PFSK-1 (cell line): ENCODE data around the gene DCAKD.

Experiments
- FOXP2 ChIP-seq: optimal IDR thresholded peaks from 2 replicates; pipeline ENCODE3; 2011; ENCODE audit warnings: borderline replicate concordance, control low read depth, inconsistent platforms; ENCODE audit not compliant: insufficient read depth; ENCODE audit errors: extremely low read length, extremely low read depth
- POLR2AphosphoS5 ChIP-seq: IDR thresholded peaks from 2 replicates; pipeline ENCODE4 v1.6.1; 2012; ENCODE audit warnings: low read depth, mild to moderate bottlenecking, control low read depth, low read length, moderate library complexity
- SIN3A ChIP-seq: IDR thresholded peaks from 2 replicates; pipeline ENCODE4 v1.6.1; 2012; ENCODE audit warnings: mild to moderate bottlenecking, low read length, moderate library complexity, borderline replicate concordance; ENCODE audit not compliant: insufficient read depth
- TAF1 ChIP-seq: IDR thresholded peaks from 2 replicates; pipeline ENCODE4 v1.6.1; 2012; ENCODE audit warnings: low read length, control low read depth, borderline replicate concordance; ENCODE audit not compliant: insufficient read depth
- TF ChIP-seq, protein P1 (sequence below), 2 experiments: IDR thresholded peaks; 2 replicates each; pipeline versions ENCODE4 v1.6.1 to v1.8.0; 2011 to 2012; ENCODE audit warnings: low read depth in 2 of 2, low read length in 2 of 2, control low read depth in 1 of 2, inconsistent platforms in 1 of 2, mild to moderate bottlenecking in 1 of 2, moderate library complexity in 1 of 2; ENCODE audit not compliant: insufficient read depth in 1 of 2

The DCAKD gene

DNA sequence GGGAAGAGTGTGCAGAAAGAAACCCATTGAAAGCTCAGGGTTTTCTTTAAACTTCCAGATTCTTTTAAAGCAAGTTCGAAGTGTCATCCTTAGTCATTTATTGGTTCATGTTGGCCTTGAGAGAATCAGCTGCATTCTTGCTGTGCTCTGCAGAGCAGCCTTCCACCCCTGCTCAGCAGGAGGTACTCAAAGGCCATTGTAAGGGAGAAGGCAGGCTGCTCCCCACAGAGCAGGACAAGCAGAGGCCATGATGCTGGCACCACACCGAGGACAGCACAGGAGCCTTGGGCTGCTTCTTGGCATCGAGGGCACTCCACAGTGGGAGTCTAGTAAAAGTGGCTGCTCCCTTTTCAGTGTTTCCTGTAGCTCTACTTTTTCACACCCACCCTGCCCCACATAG is 39.3 kb upstream of the DCAKD start:
- TF ChIP-seq FOXP2: no peak
- no peak for TF ChIP-seq SIN3A
- TF ChIP-seq, protein P1, sequence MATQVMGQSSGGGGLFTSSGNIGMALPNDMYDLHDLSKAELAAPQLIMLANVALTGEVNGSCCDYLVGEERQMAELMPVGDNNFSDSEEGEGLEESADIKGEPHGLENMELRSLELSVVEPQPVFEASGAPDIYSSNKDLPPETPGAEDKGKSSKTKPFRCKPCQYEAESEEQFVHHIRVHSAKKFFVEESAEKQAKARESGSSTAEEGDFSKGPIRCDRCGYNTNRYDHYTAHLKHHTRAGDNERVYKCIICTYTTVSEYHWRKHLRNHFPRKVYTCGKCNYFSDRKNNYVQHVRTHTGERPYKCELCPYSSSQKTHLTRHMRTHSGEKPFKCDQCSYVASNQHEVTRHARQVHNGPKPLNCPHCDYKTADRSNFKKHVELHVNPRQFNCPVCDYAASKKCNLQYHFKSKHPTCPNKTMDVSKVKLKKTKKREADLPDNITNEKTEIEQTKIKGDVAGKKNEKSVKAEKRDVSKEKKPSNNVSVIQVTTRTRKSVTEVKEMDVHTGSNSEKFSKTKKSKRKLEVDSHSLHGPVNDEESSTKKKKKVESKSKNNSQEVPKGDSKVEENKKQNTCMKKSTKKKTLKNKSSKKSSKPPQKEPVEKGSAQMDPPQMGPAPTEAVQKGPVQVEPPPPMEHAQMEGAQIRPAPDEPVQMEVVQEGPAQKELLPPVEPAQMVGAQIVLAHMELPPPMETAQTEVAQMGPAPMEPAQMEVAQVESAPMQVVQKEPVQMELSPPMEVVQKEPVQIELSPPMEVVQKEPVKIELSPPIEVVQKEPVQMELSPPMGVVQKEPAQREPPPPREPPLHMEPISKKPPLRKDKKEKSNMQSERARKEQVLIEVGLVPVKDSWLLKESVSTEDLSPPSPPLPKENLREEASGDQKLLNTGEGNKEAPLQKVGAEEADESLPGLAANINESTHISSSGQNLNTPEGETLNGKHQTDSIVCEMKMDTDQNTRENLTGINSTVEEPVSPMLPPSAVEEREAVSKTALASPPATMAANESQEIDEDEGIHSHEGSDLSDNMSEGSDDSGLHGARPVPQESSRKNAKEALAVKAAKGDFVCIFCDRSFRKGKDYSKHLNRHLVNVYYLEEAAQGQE (IDR thresholded peaks at IDR 0.05; ENCODE audit: insufficient read depth in 1 of 2, low read depth in 2 of 2, low read length in 2 of 2): no peak
- no peak for TF ChIP-seq TAF1
- no peak for TF ChIP-seq POLR2AphosphoS5

DNA sequence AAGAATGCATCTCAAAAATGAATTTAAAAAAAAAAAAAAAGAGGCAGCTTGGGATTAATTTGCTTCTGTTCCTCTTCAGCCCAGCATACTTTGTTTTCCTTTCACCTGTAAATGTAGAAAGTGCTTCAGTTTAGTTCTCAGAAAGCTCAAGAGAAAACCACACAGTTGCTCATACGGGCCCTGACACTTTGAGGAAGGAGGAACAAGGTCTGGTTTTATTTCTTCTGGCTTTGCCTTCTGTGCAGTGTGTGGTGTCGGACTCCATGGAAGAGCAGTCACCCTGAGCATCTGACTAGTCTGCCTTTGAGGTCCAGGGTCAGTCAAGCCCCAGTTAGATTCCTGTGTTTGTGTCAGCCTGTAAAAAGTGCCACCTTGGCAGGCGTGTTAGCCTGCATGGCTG is 37.3 kb upstream of the DCAKD start:
- TF ChIP-seq FOXP2 (no peak), SIN3A (no peak), TAF1 (no peak), POLR2AphosphoS5 (no peak)
- TF ChIP-seq, protein P1 (IDR thresholded peaks at IDR 0.05; ENCODE audit: insufficient read depth in 1 of 2, low read depth in 2 of 2, low read length in 2 of 2): no peak

DNA sequence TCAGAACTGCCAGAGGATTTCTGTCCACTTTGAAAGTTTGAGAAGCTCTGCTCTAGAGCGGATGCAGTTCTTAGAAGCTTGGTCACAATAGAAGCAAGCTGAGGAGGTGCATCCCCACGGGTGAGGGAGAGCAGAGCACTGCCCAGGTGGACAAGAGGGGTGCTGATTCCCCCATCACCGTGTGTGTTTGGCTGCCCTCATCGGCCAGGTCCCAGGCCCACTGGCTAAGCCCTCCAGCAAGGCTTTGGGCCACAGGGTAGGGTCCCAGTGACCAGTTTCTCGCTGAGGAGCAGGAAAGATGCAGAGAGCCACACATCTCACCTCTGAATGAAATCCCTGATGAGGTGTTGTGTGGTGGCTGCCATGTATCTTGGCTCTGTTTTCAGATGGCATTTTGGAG is 36.5 kb upstream of the DCAKD start:
- TF ChIP-seq FOXP2: no peak
- TF ChIP-seq TAF1: no peak
- TF ChIP-seq, protein P1 (IDR thresholded peaks at IDR 0.05; ENCODE audit: insufficient read depth in 1 of 2, low read depth in 2 of 2, low read length in 2 of 2): no peak
- TF ChIP-seq SIN3A: no peak
- TF ChIP-seq POLR2AphosphoS5: no peak

DNA sequence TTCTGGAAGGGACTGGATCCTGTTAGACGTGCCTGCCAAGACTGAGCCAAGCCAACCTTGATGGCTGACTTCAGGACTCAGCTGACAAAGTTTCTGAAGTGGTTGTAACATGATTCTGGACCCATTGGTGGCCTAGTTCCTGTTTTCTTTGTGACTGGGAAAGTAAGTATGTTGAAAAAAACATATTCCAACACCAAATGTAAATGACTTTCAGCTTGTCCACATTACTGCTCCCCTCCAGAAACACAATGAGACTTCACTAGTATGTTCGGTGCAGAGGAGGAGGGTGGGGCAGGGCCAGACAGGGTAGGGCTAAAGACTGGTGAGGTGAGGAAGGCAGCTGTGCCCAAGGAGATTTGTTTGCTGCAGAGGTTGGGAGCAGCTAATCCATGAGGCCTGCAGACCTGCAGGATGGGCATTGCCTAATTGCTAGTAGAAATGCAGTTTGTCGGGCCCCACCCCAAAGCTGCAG is 36.1 kb upstream of the DCAKD start:
- no peak for TF ChIP-seq POLR2AphosphoS5
- TF ChIP-seq TAF1: no peak
- TF ChIP-seq, protein P1 (IDR thresholded peaks at IDR 0.05; ENCODE audit: insufficient read depth in 1 of 2, low read depth in 2 of 2, low read length in 2 of 2): no peak
- TF ChIP-seq SIN3A: no peak
- TF ChIP-seq FOXP2: no peak

DNA sequence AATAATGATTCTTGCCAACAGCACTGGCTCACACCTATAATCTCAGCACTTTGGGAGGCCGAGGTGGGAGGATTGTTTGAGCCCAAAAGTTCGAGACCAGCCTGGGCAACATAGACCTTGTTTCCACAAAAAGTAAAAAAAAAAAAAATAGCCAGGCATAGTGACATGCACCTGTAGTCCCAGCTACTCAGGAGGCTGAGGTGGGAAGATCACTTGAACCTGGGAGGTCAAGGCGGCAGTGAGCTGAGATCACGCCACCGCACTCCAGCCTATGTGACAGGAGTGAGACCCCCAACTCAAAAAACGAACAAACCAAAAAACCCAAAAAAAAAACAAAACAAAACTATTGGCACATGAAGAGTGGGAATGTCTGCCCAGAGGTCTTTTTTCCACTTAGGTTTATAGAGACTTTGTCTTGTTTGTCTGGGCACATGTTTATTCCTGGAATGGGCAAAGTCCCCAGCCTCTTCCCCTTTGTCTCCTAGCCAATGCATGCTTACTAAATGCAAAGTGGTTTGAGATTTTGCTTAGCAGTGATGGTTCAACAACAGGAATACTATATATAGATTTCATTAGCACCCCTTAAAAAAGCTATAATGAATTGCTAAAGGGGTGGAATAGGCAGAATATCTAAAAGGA is 35.6 kb upstream of the DCAKD start:
- TF ChIP-seq TAF1 (no peak), SIN3A (no peak), FOXP2 (no peak)
